BE2C (cell line): ENCODE data around the gene ANXA10.

Experiments
- DNase-seq: peaks from one replicate; pipeline ENCODE4 v3.0.0-alpha.2; 2020
- H3K27me3 ChIP-seq: fragments of 250-450 bp; sonication (Bioruptor Pico); 2 replicates; pipeline ENCODE4 v1.5.1; 2020; ENCODE audit warnings: mild to moderate bottlenecking
- H3K36me3 ChIP-seq: fragments of 250-450 bp; sonication (Bioruptor Pico); 2 replicates; pipeline ENCODE4 v1.5.1; 2020; ENCODE audit warnings: mild to moderate bottlenecking
- H3K4me1 ChIP-seq: fragments of 250-450 bp; sonication (Bioruptor Pico); 2 replicates; pipeline ENCODE4 v1.5.1; 2020
- H3K4me3 ChIP-seq: 2 replicates; pipeline ENCODE4 v1.5.1; 2011; ENCODE audit warnings: low read depth, low read length
- H3K9me3 ChIP-seq: fragments of 250-450 bp; sonication (Bioruptor Pico); 2 replicates; pipeline ENCODE4 v1.5.1; 2020
- TF ChIP-seq, protein P1 (sequence below): IDR thresholded peaks from 2 replicates; pipeline ENCODE4 v1.5.1; 2012; ENCODE audit warnings: mild to moderate bottlenecking, low read depth, low read length

The ANXA10 gene

DNA sequence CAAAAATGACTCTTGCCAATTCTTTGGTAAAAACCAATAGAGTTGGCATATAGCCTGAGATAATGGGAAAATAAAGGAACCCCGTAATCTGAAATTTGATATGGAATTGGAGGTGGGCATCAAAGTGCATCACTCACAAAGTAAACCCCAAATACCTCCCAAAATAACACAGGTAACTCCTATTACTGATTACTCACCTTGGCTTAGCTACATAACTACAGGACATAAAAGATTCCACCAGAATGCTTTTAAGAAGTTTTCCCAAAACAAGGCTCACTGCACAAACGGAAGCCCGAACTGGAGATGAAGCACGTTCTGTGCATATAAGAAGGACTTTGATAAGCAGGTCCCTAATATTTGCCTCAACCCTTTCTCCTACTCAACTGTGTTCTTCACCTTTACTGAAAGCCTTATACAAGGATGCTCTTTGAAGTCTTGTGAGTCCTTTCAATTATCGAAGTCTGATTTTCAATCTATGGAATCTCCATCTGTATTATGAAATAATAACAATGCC, 14.6 kb upstream of the ANXA10 start:
- TF ChIP-seq, protein P1, sequence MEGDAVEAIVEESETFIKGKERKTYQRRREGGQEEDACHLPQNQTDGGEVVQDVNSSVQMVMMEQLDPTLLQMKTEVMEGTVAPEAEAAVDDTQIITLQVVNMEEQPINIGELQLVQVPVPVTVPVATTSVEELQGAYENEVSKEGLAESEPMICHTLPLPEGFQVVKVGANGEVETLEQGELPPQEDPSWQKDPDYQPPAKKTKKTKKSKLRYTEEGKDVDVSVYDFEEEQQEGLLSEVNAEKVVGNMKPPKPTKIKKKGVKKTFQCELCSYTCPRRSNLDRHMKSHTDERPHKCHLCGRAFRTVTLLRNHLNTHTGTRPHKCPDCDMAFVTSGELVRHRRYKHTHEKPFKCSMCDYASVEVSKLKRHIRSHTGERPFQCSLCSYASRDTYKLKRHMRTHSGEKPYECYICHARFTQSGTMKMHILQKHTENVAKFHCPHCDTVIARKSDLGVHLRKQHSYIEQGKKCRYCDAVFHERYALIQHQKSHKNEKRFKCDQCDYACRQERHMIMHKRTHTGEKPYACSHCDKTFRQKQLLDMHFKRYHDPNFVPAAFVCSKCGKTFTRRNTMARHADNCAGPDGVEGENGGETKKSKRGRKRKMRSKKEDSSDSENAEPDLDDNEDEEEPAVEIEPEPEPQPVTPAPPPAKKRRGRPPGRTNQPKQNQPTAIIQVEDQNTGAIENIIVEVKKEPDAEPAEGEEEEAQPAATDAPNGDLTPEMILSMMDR: no peak
- H3K27me3 ChIP-seq: peaks cover 6% of the 10 kb centered on the region
- DNase-seq: no peak
- no peaks in the 10 kb centered on the region for H3K9me3 ChIP-seq
- H3K36me3 ChIP-seq: no peaks in the 10 kb centered on the region
- no peaks in the 10 kb centered on the region for H3K4me1 ChIP-seq
- H3K4me3 ChIP-seq: no peak overlapping the region

DNA sequence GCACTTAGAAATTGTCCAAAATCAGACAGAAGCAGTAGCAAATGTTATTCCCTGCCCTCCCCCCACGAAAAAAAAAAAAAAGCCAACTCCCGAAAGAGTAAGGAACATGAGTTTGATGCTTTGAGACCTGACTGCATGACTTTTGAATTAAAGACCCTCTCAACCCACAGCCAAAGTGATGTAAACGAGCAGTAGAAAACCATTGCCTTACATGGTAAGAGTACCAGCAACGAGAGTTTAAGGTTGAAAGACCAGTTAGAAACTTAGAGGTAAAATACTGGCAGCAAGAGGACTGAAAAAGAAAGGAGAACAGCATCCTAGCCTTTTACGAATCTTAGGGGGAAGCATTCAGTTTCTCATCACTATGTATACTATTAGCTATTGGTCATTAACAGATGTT, 10.0 kb upstream of the ANXA10 start:
- Histone ChIP-seq H3K4me3 (no peak overlapping the region), H3K36me3 (no peaks in the 10 kb centered on the region), H3K4me1 (no peaks in the 10 kb centered on the region), H3K27me3 (peaks cover 4% of the 10 kb centered on the region), H3K9me3 (no peaks in the 10 kb centered on the region)
- TF ChIP-seq, protein P1: no peak
- DNase-seq: no peak

DNA sequence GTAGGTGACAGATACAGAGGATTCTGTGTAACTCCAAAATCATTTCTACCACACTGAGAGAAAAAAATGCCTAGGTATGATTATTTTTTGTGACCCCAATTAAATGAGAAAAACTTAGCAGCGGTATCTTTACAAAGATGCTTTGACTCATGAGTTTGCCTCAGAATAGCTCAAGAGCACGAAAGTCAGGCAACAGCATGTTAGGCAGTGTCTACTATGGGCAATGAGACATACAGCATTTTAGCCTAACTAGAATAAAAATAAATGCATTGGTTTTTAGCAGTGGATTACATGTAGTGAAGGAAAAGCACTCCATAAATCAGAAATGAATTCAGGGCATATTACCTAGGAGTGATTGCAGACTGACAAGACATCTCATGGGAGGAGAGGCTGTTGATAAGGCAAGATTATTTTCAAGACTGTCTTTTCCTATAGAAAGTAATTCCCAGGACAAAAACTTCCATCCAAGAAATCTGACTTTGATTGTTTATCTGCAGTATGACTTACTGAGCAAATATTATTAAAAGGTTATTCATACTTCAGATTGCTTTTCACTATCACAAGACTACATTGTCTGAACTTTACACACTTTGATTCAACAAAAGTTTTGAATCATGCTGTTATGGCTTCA, 3.6 kb downstream of the ANXA10 start:
- Histone ChIP-seq H3K4me1 (no peaks in the 10 kb centered on the region), H3K9me3 (no peaks in the 10 kb centered on the region), H3K4me3 (no peak overlapping the region), H3K36me3 (no peaks in the 10 kb centered on the region), H3K27me3 (no peaks in the 10 kb centered on the region; the same call in 1 of the 2 replicates)
- TF ChIP-seq, protein P1: no peak
- no peak for DNase-seq

DNA sequence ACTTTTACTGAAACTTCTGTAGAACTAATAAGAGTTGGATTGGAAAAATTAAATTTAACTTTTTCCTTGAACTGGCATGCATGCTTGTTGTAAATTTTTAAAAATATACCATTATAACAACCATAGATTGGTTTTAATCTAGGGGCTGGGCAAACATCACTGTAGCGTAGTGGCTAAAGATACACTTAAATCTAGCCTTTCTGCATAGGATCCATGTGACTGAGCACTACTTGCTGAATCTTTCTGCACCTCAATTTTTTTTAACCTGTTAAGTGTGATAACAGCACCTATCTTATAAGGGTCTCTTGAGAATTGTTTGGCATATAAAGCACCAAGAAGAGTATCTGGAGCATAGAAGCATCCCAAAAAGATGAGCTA, 4.1 kb downstream of the ANXA10 start:
- Histone ChIP-seq H3K9me3 (no peaks in the 10 kb centered on the region), H3K36me3 (no peaks in the 10 kb centered on the region), H3K27me3 (no peaks in the 10 kb centered on the region; the same call in 1 of the 2 replicates), H3K4me1 (no peaks in the 10 kb centered on the region), H3K4me3 (no peak overlapping the region)
- TF ChIP-seq, protein P1: no peak
- no peak for DNase-seq

DNA sequence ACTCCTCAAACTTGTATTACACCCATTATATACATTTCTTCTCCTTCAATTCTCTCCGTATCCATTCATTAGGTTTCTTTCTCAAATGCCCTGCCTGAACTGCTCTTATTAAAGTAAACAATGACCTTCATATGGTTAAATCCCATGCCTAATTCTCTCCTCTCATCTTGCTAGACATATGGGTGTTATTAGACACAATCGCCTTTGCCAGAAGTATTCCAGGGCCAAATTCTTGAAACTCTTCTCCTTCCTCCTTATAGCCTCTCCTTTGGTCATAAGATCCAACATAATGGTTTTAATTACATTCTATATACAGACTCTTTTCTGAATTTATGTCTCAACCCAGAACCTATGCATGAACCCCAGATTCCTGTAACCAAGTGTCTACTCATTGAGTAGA, 4.8 kb downstream of the ANXA10 start:
- no peak overlapping the region for H3K4me3 ChIP-seq
- TF ChIP-seq, protein P1: no peak

DNA sequence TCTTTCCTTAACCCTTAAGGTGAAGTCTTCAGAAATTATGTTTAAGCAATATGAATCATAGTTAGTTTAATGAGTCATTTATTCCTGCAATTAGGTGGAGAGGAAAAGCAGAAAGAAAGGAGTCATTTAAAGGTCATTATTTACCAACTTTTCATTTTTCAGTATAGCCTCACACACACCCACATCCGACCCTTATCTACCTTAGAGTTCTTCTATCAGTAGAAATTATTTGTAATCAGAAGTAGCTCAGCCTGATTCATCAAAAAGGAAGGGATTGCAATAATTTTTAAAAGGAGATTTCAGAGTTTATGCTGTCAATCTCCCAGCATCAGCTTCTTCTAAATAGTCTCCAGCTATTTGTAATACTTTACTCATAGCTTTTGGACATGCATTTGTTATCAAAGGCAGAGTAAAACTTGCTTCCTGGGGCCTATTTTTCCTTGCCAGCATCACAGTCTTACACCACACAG, 5.9 kb downstream of the ANXA10 start:
- Histone ChIP-seq H3K4me3 (no peak overlapping the region), H3K4me1 (no peaks in the 10 kb centered on the region), H3K9me3 (no peaks in the 10 kb centered on the region), H3K36me3 (no peaks in the 10 kb centered on the region), H3K27me3 (no peaks in the 10 kb centered on the region; the same call in 1 of the 2 replicates)
- TF ChIP-seq, protein P1: no peak
- DNase-seq: no peak

More for the DNA sequence above, 4.8 kb downstream of the ANXA10 start:
- Histone ChIP-seq H3K27me3 (no peaks in the 10 kb centered on the region; the same call in 1 of the 2 replicates), H3K36me3 (no peaks in the 10 kb centered on the region), H3K4me1 (no peaks in the 10 kb centered on the region), H3K9me3 (no peaks in the 10 kb centered on the region)
- no peak for DNase-seq
